IMR-90 (cell line): ENCODE results near the gene CFAP58. TPM values are rescaled to one million over a fixed set of nuclear protein-coding genes. Genes with fewer than 3 reads are reported as not detected.

ENCODE experiments used
- ATAC-seq: fragments of 200-7000 bp; cut with Tn5 transposase; 2 replicates; pipeline ENCODE4 v1.9.1; 2020; ENCODE audit warnings: low read depth, mild to moderate bottlenecking, moderate library complexity
- BruUV-seq: library from RNA; stranded (reverse); fragments of 400-500 nt; replicated peaks from 2 replicates; lab custom pipeline; 2021; lab: Mats Ljungman, UMichigan
- CTCF ChIA-PET: fragments of 300-600 bp; formaldehyde crosslinking; extraction: SDS; loops from one replicate; lab custom pipeline; 2021; ENCODE audit warnings: antibody characterized with exemption; lab: Yijun Ruan, JAX
- POLR2A ChIA-PET: fragments of 300-600 bp; sonication (Branson Sonifier 250); formaldehyde crosslinking; loops from one replicate; lab custom pipeline; 2022; ENCODE audit warnings: antibody characterized with exemption; ENCODE audit not compliant: unreplicated experiment; lab: Charles Lee
- DNase-seq: peaks from one replicate; pipeline ENCODE4 v3.0.0; 2013
- H2AFZ ChIP-seq: replicated peaks from 2 replicates; pipeline ENCODE3; 2013; ENCODE audit warnings: low read length, mild to moderate bottlenecking; ENCODE audit not compliant: poor library complexity
- H2AK5ac ChIP-seq: 2 replicates; pipeline ENCODE4 v1.6.1; 2013; ENCODE audit warnings: low read depth, low read length, inconsistent platforms
- H2AK9ac ChIP-seq: replicated peaks from 2 replicates; pipeline ENCODE3; 2013; ENCODE audit warnings: mild to moderate bottlenecking, low read depth, low read length, moderate library complexity; ENCODE audit not compliant: poor library complexity
- H2BK120ac ChIP-seq: 2 replicates; pipeline ENCODE4 v1.6.1; 2013; ENCODE audit warnings: low read depth, low read length, inconsistent platforms
- H2BK15ac ChIP-seq: 3 replicates; pipeline ENCODE4 v1.6.1; 2013; ENCODE audit warnings: low read depth, low read length, inconsistent platforms
- H2BK20ac ChIP-seq: 2 replicates; pipeline ENCODE4 v1.6.1; 2013; ENCODE audit warnings: low read depth, mild to moderate bottlenecking, inconsistent platforms, low read length, moderate library complexity
- H2BK5ac ChIP-seq: 2 replicates; pipeline ENCODE4 v1.6.1; 2013; ENCODE audit warnings: mild to moderate bottlenecking, low read depth, low read length, inconsistent platforms; ENCODE audit not compliant: poor library complexity, severe bottlenecking
- H3K14ac ChIP-seq: replicated peaks from 2 replicates; pipeline ENCODE4 v1.6.1; 2013; ENCODE audit warnings: low read depth, low read length, inconsistent platforms
- H3K18ac ChIP-seq: 2 replicates; pipeline ENCODE4 v1.6.1; 2013; ENCODE audit warnings: low read depth, low read length, control low read depth
- H3K23ac ChIP-seq: 2 replicates; pipeline ENCODE4 v1.6.1; 2013; ENCODE audit warnings: low read depth, low read length, inconsistent platforms
- H3K27ac ChIP-seq: 2 replicates; pipeline ENCODE4 v1.5.1; 2013; ENCODE audit warnings: mild to moderate bottlenecking, control low read depth, low read length; ENCODE audit not compliant: insufficient read depth
- H3K27me3 ChIP-seq: 2 replicates; pipeline ENCODE4 v1.6.1; 2013; ENCODE audit warnings: low read length; ENCODE audit not compliant: control insufficient read depth, insufficient read depth
- H3K36me3 ChIP-seq: 2 replicates; pipeline ENCODE4 v1.6.1; 2013; ENCODE audit warnings: low read length, mixed read lengths; ENCODE audit not compliant: control insufficient read depth, insufficient read depth
- H3K4ac ChIP-seq: 2 replicates; pipeline ENCODE4 v1.6.1; 2013; ENCODE audit warnings: low read depth, low read length, inconsistent platforms
- H3K4me1 ChIP-seq: 2 replicates; pipeline ENCODE4 v1.6.1; 2013; ENCODE audit warnings: low read length, mixed read lengths; ENCODE audit not compliant: control insufficient read depth, insufficient read depth
- H3K4me2 ChIP-seq: 2 replicates; pipeline ENCODE4 v1.6.1; 2013; ENCODE audit warnings: low read depth, mild to moderate bottlenecking, control low read depth, low read length, moderate library complexity
- H3K4me3 ChIP-seq: 2 replicates; pipeline ENCODE4 v1.5.1; 2013; ENCODE audit warnings: low read depth, mild to moderate bottlenecking, control low read depth, low read length, moderate library complexity; ENCODE audit not compliant: insufficient read depth
- H3K56ac ChIP-seq: 2 replicates; pipeline ENCODE4 v1.6.1; 2013; ENCODE audit warnings: low read length, inconsistent platforms; ENCODE audit not compliant: insufficient read depth; ENCODE audit errors: extremely low read depth
- H3K79me1 ChIP-seq, 2 experiments: 2 replicates each; pipeline ENCODE4 v1.6.1; 2013; ENCODE audit warnings: low read length in 2 of 2, inconsistent platforms in 1 of 2, low read depth in 1 of 2
- H3K9ac ChIP-seq: 2 replicates; pipeline ENCODE4 v1.6.1; 2013; ENCODE audit warnings: low read depth, low read length, control low read depth
- H3K9me1 ChIP-seq: 2 replicates; pipeline ENCODE4 v1.6.1; 2013; ENCODE audit warnings: low read length, inconsistent platforms; ENCODE audit not compliant: insufficient read depth
- H3K9me3 ChIP-seq: 2 replicates; pipeline ENCODE4 v1.6.1; 2013; ENCODE audit warnings: low read length; ENCODE audit not compliant: control insufficient read depth, insufficient read depth
- H4K20me1 ChIP-seq: 2 replicates; pipeline ENCODE4 v1.6.1; 2013; ENCODE audit warnings: low read length, inconsistent platforms; ENCODE audit not compliant: insufficient read depth
- H4K5ac ChIP-seq: 2 replicates; pipeline ENCODE4 v1.6.1; 2013; ENCODE audit warnings: mild to moderate bottlenecking, low read depth, low read length, control low read depth
- H4K8ac ChIP-seq, 2 experiments: 2 replicates each; pipeline ENCODE4 v1.6.1; 2013; ENCODE audit warnings: low read depth in 2 of 2, low read length in 2 of 2, control low read depth in 1 of 2, inconsistent platforms in 1 of 2
- H4K91ac ChIP-seq: 2 replicates; pipeline ENCODE4 v1.6.1; 2013; ENCODE audit warnings: low read depth, low read length, inconsistent platforms; ENCODE audit not compliant: insufficient read depth
- BHLHE40 ChIP-seq: fragments of 150-350 bp; IDR thresholded peaks from 2 replicates; pipeline ENCODE4 v1.6.1; 2016; ENCODE audit warnings: mild to moderate bottlenecking, low read depth, low read length
- CEBPB ChIP-seq: IDR thresholded peaks from 2 replicates; pipeline ENCODE4 v1.6.1; 2012; ENCODE audit warnings: low read depth, low read length, improper control_type of control experiment
- FOS ChIP-seq: fragments of 150-350 bp; IDR thresholded peaks from 2 replicates; pipeline ENCODE4 v1.6.1; 2016; ENCODE audit warnings: low read depth, low read length
- MAFK ChIP-seq: IDR thresholded peaks from 2 replicates; pipeline ENCODE4 v1.6.1; 2012; ENCODE audit warnings: low read depth, low read length, improper control_type of control experiment
- MAZ ChIP-seq: IDR thresholded peaks from 2 replicates; pipeline ENCODE4 v1.6.1; 2012; ENCODE audit warnings: low read depth, mild to moderate bottlenecking, low read length, improper control_type of control experiment, moderate library complexity, borderline replicate concordance
- MXI1 ChIP-seq: IDR thresholded peaks from 2 replicates; pipeline ENCODE4 v1.6.1; 2012; ENCODE audit warnings: low read depth, mild to moderate bottlenecking, low read length, moderate library complexity, borderline replicate concordance
- POLR2A ChIP-seq: IDR thresholded peaks from 2 replicates; pipeline ENCODE4 v1.6.1; 2012; ENCODE audit warnings: mild to moderate bottlenecking, low read depth, low read length
- RAD21 ChIP-seq: IDR thresholded peaks from 2 replicates; pipeline ENCODE4 v1.6.1; 2012; ENCODE audit warnings: low read length, improper control_type of control experiment
- RCOR1 ChIP-seq: IDR thresholded peaks from 2 replicates; pipeline ENCODE4 v1.6.1; 2012; ENCODE audit warnings: mild to moderate bottlenecking, low read length, improper control_type of control experiment; ENCODE audit not compliant: insufficient replicate concordance
- SMC3 ChIP-seq: fragments of 150-350 bp; IDR thresholded peaks from 2 replicates; pipeline ENCODE4 v1.6.1; 2016; ENCODE audit warnings: low read depth, mild to moderate bottlenecking, antibody characterized with exemption, low read length, moderate library complexity
- WGBS, 2 experiments: methylation state at CpG; one replicate each; pipeline versions ENCODE4 v1.1.5 to v1.1.7; 2013; ENCODE audit warnings: missing lambda C conversion rate in 2 of 2; ENCODE audit not compliant: insufficient read length in 1 of 2; ENCODE audit errors: extremely low coverage in 2 of 2; 5-methylcytosine and 5-hydroxymethylcytosine counted together
- dilution Hi-C: fragments of 300-500 bp; cut with HindIII; formaldehyde crosslinking; loops from one replicate; pipeline ENCODE4 v1.14.3; 2018; ENCODE audit warnings: low sequenced_read_pairs; ENCODE audit not compliant: unreplicated experiment
- in situ Hi-C: fragments of 300-500 bp; cut with MboI; formaldehyde crosslinking; loops from 3 replicates; pipeline ENCODE4 v1.14.3; 2019; ENCODE audit warnings: low sequenced_read_pairs, inconsistent platforms, mixed read lengths
- intact Hi-C: fragments of 100-400 bp; cut with micrococcal nuclease; formaldehyde crosslinking; loops from 2 replicates; pipeline ENCODE4 v1.10.0; 2022
- polyA plus RNA-seq, 3 experiments: library from polyadenylated mRNA; depleted of rRNA; stranded (reverse); fragments of >200 nt; gene quantifications; 2 replicates each; pipeline ENCODE4 v1.2.3, GENCODE V29; 2012; ENCODE audit warnings: low replicate concordance in 1 of 3
- total RNA-seq: library from RNA; depleted of rRNA; stranded (reverse); fragments of >200 nt; gene quantifications from 2 replicates; pipeline ENCODE4 v1.2.3, GENCODE V29; 2012
- TF ChIP-seq, protein P1 (sequence below): fragments of 150-350 bp; IDR thresholded peaks from 2 replicates; pipeline ENCODE4 v1.6.1; 2017; ENCODE audit warnings: mild to moderate bottlenecking, antibody characterized with exemption, low read length, low read depth
- TF ChIP-seq, protein P2 (sequence below): fragments of 150-350 bp; IDR thresholded peaks from 2 replicates; pipeline ENCODE4 v1.6.1; 2016; ENCODE audit warnings: low read depth, mild to moderate bottlenecking, low read length, moderate library complexity, borderline replicate concordance

CFAP58 gene
- total and polyA plus RNA-seq, 2 of the 4 experiments (the other 2 are of a cell fraction) = 0.36 to 0.72 TPM

DNA sequence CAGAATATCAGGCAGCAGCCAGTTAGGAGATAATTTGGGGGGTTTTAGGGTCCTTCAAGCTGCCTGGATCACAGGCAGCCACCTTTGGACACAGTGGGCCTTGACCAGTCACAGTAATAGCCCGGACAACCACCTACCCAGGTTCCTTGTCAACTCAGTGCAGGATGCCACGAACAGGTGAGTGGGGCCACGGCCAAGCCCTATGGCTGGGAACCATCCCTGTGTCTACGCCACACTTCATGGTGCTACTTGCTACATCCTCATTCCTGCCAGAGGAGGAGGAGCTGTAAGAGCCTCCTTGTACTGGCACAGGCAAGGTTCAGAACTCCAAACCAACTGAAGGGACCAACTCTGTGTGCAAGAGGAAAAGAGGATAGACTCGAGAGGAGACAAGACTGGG, 35.3 kb upstream of the CFAP58 start:
- no peak for DNase-seq
- H3K9me1 ChIP-seq = peaks cover 57% of the 10 kb centered on the region
- H3K9ac ChIP-seq = no peak overlapping the region
- H3K4me3 ChIP-seq = no peak overlapping the region
- H3K23ac ChIP-seq = no peak overlapping the region
- no peak overlapping the region for H3K4me2 ChIP-seq
- H2AK5ac ChIP-seq = peak overlapping the region; percentile 35; the same call in 1 of the 2 replicates
- no TSS peak for BruUV-seq
- dilution Hi-C loops (no loop called here), in situ Hi-C loops (no loop called here), intact Hi-C loops (no loop called here)
- no peaks in the 10 kb centered on the region for H3K9me3 ChIP-seq
- ChIA-PET CTCF (no interaction called here), POLR2A (no interaction called here)
- no peak overlapping the region for H4K5ac ChIP-seq
- H3K18ac ChIP-seq = no peak overlapping the region
- H3K36me3 ChIP-seq = peaks cover 26% of the 10 kb centered on the region
- no peak overlapping the region for H3K27ac ChIP-seq
- 0 out of 2 replicates have a peak overlapping the region, but pooled peaks have one; percentile 61 for H3K14ac ChIP-seq
- H2BK20ac ChIP-seq = no peak overlapping the region
- H2AFZ ChIP-seq = no peak overlapping the region
- no peak overlapping the region for H4K8ac ChIP-seq
- TF ChIP-seq RAD21 (no peak), MXI1 (no peak), MAZ (no peak), RCOR1 (no peak), MAFK (no peak), FOS (no peak), BHLHE40 (no peak), POLR2A (no peak), SMC3 (no peak), CEBPB (no peak)
- TF ChIP-seq, protein P1, sequence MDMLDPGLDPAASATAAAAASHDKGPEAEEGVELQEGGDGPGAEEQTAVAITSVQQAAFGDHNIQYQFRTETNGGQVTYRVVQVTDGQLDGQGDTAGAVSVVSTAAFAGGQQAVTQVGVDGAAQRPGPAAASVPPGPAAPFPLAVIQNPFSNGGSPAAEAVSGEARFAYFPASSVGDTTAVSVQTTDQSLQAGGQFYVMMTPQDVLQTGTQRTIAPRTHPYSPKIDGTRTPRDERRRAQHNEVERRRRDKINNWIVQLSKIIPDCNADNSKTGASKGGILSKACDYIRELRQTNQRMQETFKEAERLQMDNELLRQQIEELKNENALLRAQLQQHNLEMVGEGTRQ = no peak
- TF ChIP-seq, protein P2, sequence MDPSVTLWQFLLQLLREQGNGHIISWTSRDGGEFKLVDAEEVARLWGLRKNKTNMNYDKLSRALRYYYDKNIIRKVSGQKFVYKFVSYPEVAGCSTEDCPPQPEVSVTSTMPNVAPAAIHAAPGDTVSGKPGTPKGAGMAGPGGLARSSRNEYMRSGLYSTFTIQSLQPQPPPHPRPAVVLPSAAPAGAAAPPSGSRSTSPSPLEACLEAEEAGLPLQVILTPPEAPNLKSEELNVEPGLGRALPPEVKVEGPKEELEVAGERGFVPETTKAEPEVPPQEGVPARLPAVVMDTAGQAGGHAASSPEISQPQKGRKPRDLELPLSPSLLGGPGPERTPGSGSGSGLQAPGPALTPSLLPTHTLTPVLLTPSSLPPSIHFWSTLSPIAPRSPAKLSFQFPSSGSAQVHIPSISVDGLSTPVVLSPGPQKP = no peak
- H3K56ac ChIP-seq = no peak overlapping the region
- no peak overlapping the region for H4K91ac ChIP-seq
- H3K27me3 ChIP-seq = no peaks in the 10 kb centered on the region
- H2AK9ac ChIP-seq = no peak overlapping the region
- peak overlapping the region; percentile 38; the same call in 1 of the 2 replicates for H3K4ac ChIP-seq
- H3K4me1 ChIP-seq = peaks cover 41% of the 10 kb centered on the region
- 100% methylated on average over 2 of the region's 5 CpGs; no CpG with 5 or more reads in 1 of the 2 experiments for WGBS, 2 experiments
- peaks cover 19 to 97% of the 10 kb centered on the region in 2 experiments for H3K79me1 ChIP-seq
- H2BK5ac ChIP-seq = no peak overlapping the region
- no peak for ATAC-seq
- no peak overlapping the region for H2BK15ac ChIP-seq
- H2BK120ac ChIP-seq = no peak overlapping the region
- H4K20me1 ChIP-seq = peaks cover 96% of the 10 kb centered on the region
